ENCODE results near the gene HECA. TPM values are rescaled to one million over a fixed set of nuclear protein-coding genes. Genes with fewer than 3 reads are reported as not detected.
A peak's percentile ranks its signal among the peaks of the same experiment; 100 is the strongest.

HECA gene
- total and polyA plus RNA-seq, 10 of the 15 experiments (the other 5 are each of a cell fraction or from before 2014, with no cell fraction given) = 0.52 to 7.2 (median 2.7) TPM

GRCh38 chr6:139172151-139172550, 37.3 kb downstream of the HECA start (continued):
- TF ChIP-seq SPI1 (IDR thresholded peaks at IDR 0.05; ENCODE audit: borderline replicate concordance, insufficient read depth, low read depth, low read length) = no peak
- TF ChIP-seq, protein P1, sequence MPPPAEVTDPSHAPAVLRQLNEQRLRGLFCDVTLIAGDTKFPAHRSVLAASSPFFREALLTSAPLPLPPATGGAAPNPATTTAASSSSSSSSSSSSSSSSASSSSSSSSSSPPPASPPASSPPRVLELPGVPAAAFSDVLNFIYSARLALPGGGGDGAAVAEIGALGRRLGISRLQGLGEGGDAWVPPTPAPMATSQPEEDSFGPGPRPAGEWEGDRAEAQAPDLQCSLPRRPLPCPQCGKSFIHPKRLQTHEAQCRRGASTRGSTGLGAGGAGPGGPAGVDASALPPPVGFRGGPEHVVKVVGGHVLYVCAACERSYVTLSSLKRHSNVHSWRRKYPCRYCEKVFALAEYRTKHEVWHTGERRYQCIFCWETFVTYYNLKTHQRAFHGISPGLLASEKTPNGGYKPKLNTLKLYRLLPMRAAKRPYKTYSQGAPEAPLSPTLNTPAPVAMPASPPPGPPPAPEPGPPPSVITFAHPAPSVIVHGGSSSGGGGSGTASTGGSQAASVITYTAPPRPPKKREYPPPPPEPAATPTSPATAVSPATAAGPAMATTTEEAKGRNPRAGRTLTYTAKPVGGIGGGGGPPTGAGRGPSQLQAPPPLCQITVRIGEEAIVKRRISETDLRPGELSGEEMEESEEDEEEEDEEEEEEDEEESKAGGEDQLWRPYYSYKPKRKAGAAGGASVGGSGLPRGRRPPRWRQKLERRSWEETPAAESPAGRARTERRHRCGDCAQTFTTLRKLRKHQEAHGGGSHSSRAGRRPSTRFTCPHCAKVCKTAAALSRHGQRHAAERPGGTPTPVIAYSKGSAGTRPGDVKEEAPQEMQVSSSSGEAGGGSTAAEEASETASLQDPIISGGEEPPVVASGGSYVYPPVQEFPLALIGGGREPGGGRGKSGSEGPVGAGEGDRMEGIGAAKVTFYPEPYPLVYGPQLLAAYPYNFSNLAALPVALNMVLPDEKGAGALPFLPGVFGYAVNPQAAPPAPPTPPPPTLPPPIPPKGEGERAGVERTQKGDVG (CRISPR knock-in tag; IDR thresholded peaks at IDR 0.05) = no peak
- TF ChIP-seq, protein P2, sequence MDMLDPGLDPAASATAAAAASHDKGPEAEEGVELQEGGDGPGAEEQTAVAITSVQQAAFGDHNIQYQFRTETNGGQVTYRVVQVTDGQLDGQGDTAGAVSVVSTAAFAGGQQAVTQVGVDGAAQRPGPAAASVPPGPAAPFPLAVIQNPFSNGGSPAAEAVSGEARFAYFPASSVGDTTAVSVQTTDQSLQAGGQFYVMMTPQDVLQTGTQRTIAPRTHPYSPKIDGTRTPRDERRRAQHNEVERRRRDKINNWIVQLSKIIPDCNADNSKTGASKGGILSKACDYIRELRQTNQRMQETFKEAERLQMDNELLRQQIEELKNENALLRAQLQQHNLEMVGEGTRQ (IDR thresholded peaks at IDR 0.05; ENCODE audit: borderline replicate concordance, low read depth, low read length) = no peak
- TF ChIP-seq ETV6 (conservative IDR thresholded peaks at IDR 0.05 in 1 of 2, IDR thresholded peaks at IDR 0.05 in 1 of 2; ENCODE audit: borderline replicate concordance in 1 of 2, low read depth in 1 of 2) = no peak

DNA sequence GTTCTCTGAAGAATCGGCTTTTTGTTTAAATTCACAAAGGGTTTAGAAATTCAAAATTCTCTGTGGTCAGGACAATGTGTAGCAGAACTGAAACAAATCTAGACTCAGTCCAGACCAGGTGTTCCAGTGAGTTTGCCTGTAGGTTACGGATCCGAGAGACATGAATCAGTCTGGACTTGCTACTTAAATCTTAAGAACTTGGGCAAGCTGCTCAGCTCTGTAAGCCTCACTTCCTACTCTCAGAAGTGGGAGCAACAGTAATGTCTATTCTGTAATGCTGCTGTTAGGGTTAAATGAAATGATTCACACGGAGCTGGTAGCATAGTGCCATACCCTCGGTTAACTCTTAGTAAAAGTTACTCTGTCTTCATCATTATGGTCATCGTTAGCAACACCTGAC, 37.7 kb downstream of the HECA start:
- in situ Hi-C loops (cut with MboI) (no loop called here), intact Hi-C loops (cut with micrococcal nuclease; ENCODE audit: unreplicated experiment) (no loop called here)
- WGBS (ENCODE audit: insufficient coverage, insufficient replicate concordance, low lambda C conversion rate, missing lambda C conversion rate) = 79% methylated on average over 6 of the region's 6 CpGs
- no peaks in the 10 kb centered on the region for H3K79me2 ChIP-seq (ENCODE audit: control insufficient read depth, insufficient read depth, low read length)
- H3K9ac ChIP-seq (ENCODE audit: control insufficient read depth, insufficient read depth, low read length) = no peak overlapping the region
- no peak overlapping the region for H3K27ac ChIP-seq (ENCODE audit: control insufficient read depth, insufficient read depth)
- DNase-seq (ENCODE audit: low read depth, low spot score) (no peak), FAIRE-seq (no peak), ATAC-seq (peak; percentile 36)
- peaks cover 13% of the 10 kb centered on the region for H3K4me1 ChIP-seq (ENCODE audit: control insufficient read depth, insufficient read depth, low read length)
- H2AFZ ChIP-seq (ENCODE audit: control insufficient read depth, low read depth, low read length) = no peak overlapping the region
- ChIA-PET SMC1A (ENCODE audit: uncharacterized antibody, unreplicated experiment) (interaction anchor here (1.1 kb wide), 1 partner anchor 48 kb away, joined by 4 read pairs; no protein-coding TSS in a partner anchor), RAD21 (ENCODE audit: unreplicated experiment) (no interaction called here), CTCF (no interaction called here), POLR2A (no interaction called here)
- H3K9me3 ChIP-seq (replicated peaks; ENCODE audit: control insufficient read depth, insufficient read depth, low read length) = no peaks in the 10 kb centered on the region
- H3K36me3 ChIP-seq (ENCODE audit: control insufficient read depth in 2 of 2, insufficient read depth in 2 of 2, low read length in 1 of 2) = peaks cover 0 to 5% of the 10 kb centered on the region in 2 experiments; a peak in 1 of 4 replicates
- H4K20me1 ChIP-seq (ENCODE audit: control insufficient read depth, insufficient read depth) = no peaks in the 10 kb centered on the region
- H3K4me2 ChIP-seq (ENCODE audit: control insufficient read depth, insufficient read depth) = no peak overlapping the region
- BruUV-seq (replicated peaks) = no TSS peak
- no peak overlapping the region for H3K4me3 ChIP-seq
- TF ChIP-seq CHD1 (IDR thresholded peaks at IDR 0.05; ENCODE audit: low read depth, low read length) (no peak), ESRRA (IDR thresholded peaks at IDR 0.05; ENCODE audit: low read length) (no peak), RUNX3 (IDR thresholded peaks at IDR 0.05; ENCODE audit: low read length) (peak; percentile 41; the same call in 1 of the 2 replicates), HDAC2 (IDR thresholded peaks at IDR 0.05) (no peak), SUZ12 (IDR thresholded peaks at IDR 0.05; ENCODE audit: unreplicated experiment) (no peak), PAX8 (IDR thresholded peaks at IDR 0.05) (no peak), MXI1 (IDR thresholded peaks at IDR 0.05; ENCODE audit: low read depth, low read length) (0 out of 2 replicates have a peak, but pooled peaks have one; percentile 18)
- TF ChIP-seq, protein P3, sequence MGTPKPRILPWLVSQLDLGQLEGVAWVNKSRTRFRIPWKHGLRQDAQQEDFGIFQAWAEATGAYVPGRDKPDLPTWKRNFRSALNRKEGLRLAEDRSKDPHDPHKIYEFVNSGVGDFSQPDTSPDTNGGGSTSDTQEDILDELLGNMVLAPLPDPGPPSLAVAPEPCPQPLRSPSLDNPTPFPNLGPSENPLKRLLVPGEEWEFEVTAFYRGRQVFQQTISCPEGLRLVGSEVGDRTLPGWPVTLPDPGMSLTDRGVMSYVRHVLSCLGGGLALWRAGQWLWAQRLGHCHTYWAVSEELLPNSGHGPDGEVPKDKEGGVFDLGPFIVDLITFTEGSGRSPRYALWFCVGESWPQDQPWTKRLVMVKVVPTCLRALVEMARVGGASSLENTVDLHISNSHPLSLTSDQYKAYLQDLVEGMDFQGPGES (IDR thresholded peaks at IDR 0.05) = no peak
- H3K27me3 ChIP-seq (replicated peaks in 1 of 2; ENCODE audit: control insufficient read depth in 2 of 2, insufficient read depth in 2 of 2, low read length in 1 of 2) = no peaks in the 10 kb centered on the region
